H1 (cell line): ENCODE results near the gene MRPS27.

Source experiments
- BCL11A ChIP-seq, 2 experiments: IDR thresholded peaks; one replicate each; pipeline ENCODE4 v1.6.1; 2011; ENCODE audit warnings: low read depth in 2 of 2, low read length in 2 of 2, mild to moderate bottlenecking in 2 of 2
- CBX8 ChIP-seq: fragments of 300-800, 300-1000 bp; sonication (generic); IDR thresholded peaks from 2 replicates; pipeline ENCODE4 v1.7.1; 2016; ENCODE audit warnings: low read depth, low read length, borderline replicate concordance
- CTCF ChIP-seq, 3 experiments: IDR thresholded peaks; 1 replicate in 2 of 3; 2 replicates in 1 of 3; pipeline versions ENCODE4 v1.5.1 to v1.6.1; 2011; ENCODE audit warnings: low read length in 3 of 3, mild to moderate bottlenecking in 3 of 3, inconsistent platforms in 2 of 3, low read depth in 1 of 3, moderate library complexity in 1 of 3; ENCODE audit not compliant: insufficient read depth in 1 of 3; ENCODE audit errors: control extremely low read depth in 1 of 3
- GTF2F1 ChIP-seq: IDR thresholded peaks from 2 replicates; pipeline ENCODE4 v1.6.1; 2012; ENCODE audit warnings: low read depth, low read length, improper control_type of control experiment, borderline replicate concordance
- MAX ChIP-seq: IDR thresholded peaks from 2 replicates; pipeline ENCODE4 v1.6.1; 2012; ENCODE audit warnings: inconsistent platforms
- NRF1 ChIP-seq: IDR thresholded peaks from 2 replicates; pipeline ENCODE4 v1.6.1; 2011; ENCODE audit warnings: mild to moderate bottlenecking, low read depth, low read length, improper control_type of control experiment
- POLR2AphosphoS5 ChIP-seq: IDR thresholded peaks from 2 replicates; pipeline ENCODE4 v1.6.1; 2011; ENCODE audit warnings: low read depth, low read length
- RXRA ChIP-seq: IDR thresholded peaks from 2 replicates; pipeline ENCODE4 v1.6.1; 2011; ENCODE audit warnings: low read depth, mild to moderate bottlenecking, low read length, moderate library complexity; ENCODE audit not compliant: insufficient read depth
- SAP30 ChIP-seq: fragments of 300-600 bp; sonication (generic); IDR thresholded peaks from 2 replicates; pipeline ENCODE4 v1.7.1; 2012; ENCODE audit warnings: low read length, moderate library complexity, mild to moderate bottlenecking, inconsistent platforms; ENCODE audit not compliant: insufficient read depth, insufficient replicate concordance
- SP1 ChIP-seq: IDR thresholded peaks from 2 replicates; pipeline ENCODE4 v1.6.1; 2011; ENCODE audit warnings: low read depth, low read length
- USF2 ChIP-seq: IDR thresholded peaks from 2 replicates; pipeline ENCODE4 v1.6.1; 2011; ENCODE audit warnings: low read length, improper control_type of control experiment
- YY1 ChIP-seq: IDR thresholded peaks from 2 replicates; pipeline ENCODE4 v1.6.1; 2011; ENCODE audit warnings: low read depth, mild to moderate bottlenecking, low read length

GRCh38 chr5:72172786-72173185, 147.3 kb downstream of the MRPS27 start:
- TF ChIP-seq GTF2F1 (no peak), MAX (no peak), CTCF (IDR thresholded peaks at IDR 0.05; ENCODE audit: control extremely low read depth in 1 of 3, insufficient read depth in 1 of 3, low read depth in 1 of 3, low read length in 3 of 3) (no peak), USF2 (no peak), POLR2AphosphoS5 (no peak), SAP30 (no peak), CBX8 (no peak), YY1 (no peak), RXRA (no peak), NRF1 (no peak), BCL11A (IDR thresholded peaks at IDR 0.05; ENCODE audit: low read depth in 2 of 2, low read length in 2 of 2) (no peak), SP1 (no peak)
